H9 (cell line): ENCODE measurements around the gene ZNF618. TPM values are rescaled to one million over a fixed set of nuclear protein-coding genes. Genes with fewer than 3 reads are reported as not detected.

Experiments
- DNase-seq: peaks from one replicate; pipeline ENCODE4 v3.0.0-alpha.2; 2017
- H2AFZ ChIP-seq: one replicate; pipeline ENCODE4 v1.6.1; 2013; ENCODE audit warnings: mild to moderate bottlenecking, low read length, control low read depth, moderate library complexity
- H2AK5ac ChIP-seq: 2 replicates; pipeline ENCODE4 v1.6.1; 2013; ENCODE audit warnings: low read length, control low read depth, mixed read lengths; ENCODE audit not compliant: insufficient read length
- H2BK120ac ChIP-seq: one replicate; pipeline ENCODE4 v1.6.1; 2013; ENCODE audit warnings: low read depth, mild to moderate bottlenecking, low read length, control low read depth, inconsistent platforms; ENCODE audit not compliant: poor library complexity, severe bottlenecking
- H2BK12ac ChIP-seq: 2 replicates; pipeline ENCODE4 v1.6.1; 2013; ENCODE audit warnings: low read length, control low read depth, mixed read lengths, low read depth; ENCODE audit not compliant: insufficient read length
- H2BK15ac ChIP-seq: 2 replicates; pipeline ENCODE4 v1.6.1; 2013; ENCODE audit warnings: low read depth, low read length, control low read depth
- H2BK20ac ChIP-seq: one replicate; pipeline ENCODE4 v1.6.1; 2013; ENCODE audit warnings: low read depth, mild to moderate bottlenecking, low read length, control low read depth, inconsistent platforms; ENCODE audit not compliant: poor library complexity, severe bottlenecking
- H2BK5ac ChIP-seq: 2 replicates; pipeline ENCODE4 v1.6.1; 2013; ENCODE audit warnings: low read length, control low read depth, mixed read lengths; ENCODE audit not compliant: insufficient read length
- H3K14ac ChIP-seq: 2 replicates; pipeline ENCODE4 v1.6.1; 2013; ENCODE audit warnings: low read length, control low read depth; ENCODE audit not compliant: insufficient read depth
- H3K18ac ChIP-seq: 2 replicates; pipeline ENCODE4 v1.6.1; 2013; ENCODE audit warnings: low read depth, mild to moderate bottlenecking, mixed read lengths, low read length, control low read depth; ENCODE audit not compliant: insufficient read length
- H3K23ac ChIP-seq: 2 replicates; pipeline ENCODE4 v1.6.1; 2013; ENCODE audit warnings: low read length, control low read depth, mixed read lengths, low read depth; ENCODE audit not compliant: insufficient read length
- H3K23me2 ChIP-seq: 2 replicates; pipeline ENCODE4 v1.6.1; 2013; ENCODE audit warnings: low read depth, mild to moderate bottlenecking, mixed read lengths, low read length, control low read depth; ENCODE audit not compliant: insufficient read length, poor library complexity, severe bottlenecking
- H3K27ac ChIP-seq: 2 replicates; pipeline ENCODE4 v1.5.1; 2013; ENCODE audit warnings: low read length, control low read depth, mixed read lengths, low read depth; ENCODE audit not compliant: insufficient read length
- H3K27me3 ChIP-seq: 2 replicates; pipeline ENCODE4 v1.6.1; 2013; ENCODE audit warnings: low read length, control low read depth, inconsistent platforms; ENCODE audit not compliant: insufficient read depth
- H3K4ac ChIP-seq: 2 replicates; pipeline ENCODE4 v1.6.1; 2013; ENCODE audit warnings: low read depth, mild to moderate bottlenecking, control low read depth, inconsistent platforms, low read length, moderate library complexity
- H3K4me1 ChIP-seq: 2 replicates; pipeline ENCODE4 v1.6.1; 2013; ENCODE audit warnings: low read length, control low read depth, inconsistent platforms; ENCODE audit not compliant: insufficient read depth
- H3K4me2 ChIP-seq: 2 replicates; pipeline ENCODE4 v1.6.1; 2013; ENCODE audit warnings: low read length, control low read depth, mixed read lengths; ENCODE audit not compliant: insufficient read length, insufficient read depth
- H3K56ac ChIP-seq: 2 replicates; pipeline ENCODE4 v1.6.1; 2013; ENCODE audit warnings: low read depth, mild to moderate bottlenecking, mixed read lengths, low read length, control low read depth; ENCODE audit not compliant: insufficient read length
- H3K79me1 ChIP-seq: 2 replicates; pipeline ENCODE4 v1.6.1; 2013; ENCODE audit warnings: low read depth, mild to moderate bottlenecking, moderate library complexity, low read length, control low read depth, inconsistent platforms; ENCODE audit not compliant: insufficient read depth, poor library complexity, severe bottlenecking
- H3K79me2 ChIP-seq: 2 replicates; pipeline ENCODE4 v1.6.1; 2013; ENCODE audit warnings: low read length, control low read depth, inconsistent platforms; ENCODE audit not compliant: insufficient read depth
- H3K9ac ChIP-seq: 2 replicates; pipeline ENCODE4 v1.6.1; 2013; ENCODE audit warnings: low read length, control low read depth, mixed read lengths; ENCODE audit not compliant: insufficient read length; ENCODE audit errors: extremely low read depth
- H3K9me3 ChIP-seq: one replicate; pipeline ENCODE4 v1.6.1; 2013; ENCODE audit warnings: low read depth, low read length, inconsistent platforms; ENCODE audit not compliant: control insufficient read depth
- H3T11ph ChIP-seq: one replicate; pipeline ENCODE4 v1.6.1; 2013; ENCODE audit warnings: mild to moderate bottlenecking, low read length, control low read depth, inconsistent platforms
- H4K20me1 ChIP-seq: one replicate; pipeline ENCODE4 v1.6.1; 2013; ENCODE audit not compliant: control insufficient read depth, insufficient read length, insufficient read depth
- H4K5ac ChIP-seq: 2 replicates; pipeline ENCODE4 v1.6.1; 2013; ENCODE audit warnings: low read depth, mild to moderate bottlenecking, mixed read lengths, low read length, control low read depth; ENCODE audit not compliant: insufficient read length
- H4K8ac ChIP-seq: replicated peaks from 2 replicates; pipeline ENCODE4 v1.6.1; 2013; ENCODE audit warnings: low read length, control low read depth, mixed read lengths, low read depth; ENCODE audit not compliant: insufficient read length
- H4K91ac ChIP-seq: 2 replicates; pipeline ENCODE4 v1.6.1; 2013; ENCODE audit warnings: low read depth, mild to moderate bottlenecking, moderate library complexity, mixed read lengths, low read length, control low read depth; ENCODE audit not compliant: insufficient read length
- H3K27ac Mint-ChIP-seq, 3 experiments: 2 replicates in 2 of 3; 3 replicates in 1 of 3; pipeline ENCODE4 v1.8.0; 2020 to 2021; ENCODE audit warnings: mixed read lengths in 3 of 3, mild to moderate bottlenecking in 1 of 3, moderate library complexity in 1 of 3
- H3K27me3 Mint-ChIP-seq: 2 replicates; pipeline ENCODE4 v1.8.0; 2021; ENCODE audit warnings: low read depth, mild to moderate bottlenecking, moderate library complexity, mixed read lengths
- H3K36me3 Mint-ChIP-seq, 3 experiments: 2 replicates in 2 of 3; 3 replicates in 1 of 3; pipeline ENCODE4 v1.8.0; 2020 to 2021; ENCODE audit warnings: low read depth in 3 of 3, mixed read lengths in 3 of 3; ENCODE audit not compliant: insufficient read depth in 1 of 3
- H3K4me1 Mint-ChIP-seq, 2 experiments: 2 replicates each; pipeline ENCODE4 v1.8.0; 2020; ENCODE audit warnings: mixed read lengths in 2 of 2
- H3K4me3 Mint-ChIP-seq, 2 experiments: 2 replicates in 1 of 2; 3 replicates in 1 of 2; pipeline ENCODE4 v1.8.0; 2020 to 2021; ENCODE audit warnings: mild to moderate bottlenecking in 2 of 2, mixed read lengths in 2 of 2, moderate library complexity in 1 of 2
- H3K9me3 Mint-ChIP-seq, 2 experiments: 2 replicates in 1 of 2; 3 replicates in 1 of 2; pipeline ENCODE4 v1.8.0; 2020; ENCODE audit warnings: mild to moderate bottlenecking in 2 of 2, mixed read lengths in 2 of 2, moderate library complexity in 1 of 2
- WGBS: extraction: QIAGEN DNeasy Blood & Tissue Kit; methylation state at CpG from one replicate; pipeline ENCODE4 v1.1.7; 2013; ENCODE audit warnings: missing lambda C conversion rate, low lambda C conversion rate, mixed read lengths; ENCODE audit not compliant: insufficient read length; ENCODE audit errors: extremely low coverage; 5-methylcytosine and 5-hydroxymethylcytosine counted together
- total RNA-seq: library from RNA; stranded (reverse); gene quantifications from 2 replicates; pipeline ENCODE4 v1.2.1, GENCODE V29; 2021
- TF ChIP-seq, protein P1 (sequence below): fragments of 200-600 bp; sonication (generic); conservative IDR thresholded peaks from 3 replicates; pipeline ENCODE4 v1.8.0; 2021; ENCODE audit warnings: antibody characterized with exemption, mild to moderate bottlenecking

Gene ZNF618
- total RNA-seq, 1 experiment from 2014 or later: 13.6 TPM

DNA sequence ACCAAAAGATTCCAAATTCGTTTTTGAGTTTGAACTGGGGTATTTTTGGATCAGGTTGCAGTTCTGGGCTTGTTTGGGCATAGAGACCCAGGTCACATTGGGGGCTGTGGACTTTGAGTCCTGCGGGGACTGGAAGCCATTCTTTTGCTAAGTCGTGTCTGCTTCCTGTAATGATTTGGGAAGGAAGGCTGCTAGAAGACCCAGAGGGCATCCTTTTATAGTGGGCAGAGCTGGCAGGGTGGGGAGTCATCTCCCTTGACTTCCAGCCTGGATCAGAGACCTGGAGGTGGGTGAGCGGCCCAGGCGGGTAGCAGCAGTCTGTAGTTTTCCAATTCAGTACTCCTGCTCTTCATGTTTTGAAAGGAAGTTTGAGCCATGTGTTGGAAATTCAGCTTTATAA lies 11.3 kb downstream of the ZNF618 start:
- no CpG with 5 or more reads among the region's 5 CpGs for WGBS
- H3K79me2 ChIP-seq: peaks cover 3% of the 10 kb centered on the region

More for the DNA sequence above, 11.3 kb downstream of the ZNF618 start:
- Histone ChIP-seq H3K18ac (no peak overlapping the region), H3K4ac (no peak overlapping the region), H4K8ac (no peak overlapping the region), H2BK120ac (no peak overlapping the region), H3K79me1 (peaks cover 14% of the 10 kb centered on the region), H3K23ac (no peak overlapping the region), H4K20me1 (no peaks in the 10 kb centered on the region), H3K23me2 (no peaks in the 10 kb centered on the region), H3K27ac (no peak overlapping the region), H2BK20ac (no peak overlapping the region), H3K9ac (no peak overlapping the region), H2BK15ac (no peak overlapping the region), H3K9me3 (no peaks in the 10 kb centered on the region), H3T11ph (no peak overlapping the region), H2BK12ac (no peak overlapping the region), H3K27me3 (no peaks in the 10 kb centered on the region), H2BK5ac (no peak overlapping the region), H4K91ac (no peak overlapping the region), H4K5ac (no peak overlapping the region), H3K56ac (no peak overlapping the region), H3K4me2 (no peak overlapping the region), H2AK5ac (no peak overlapping the region), H3K4me1 (peaks cover 6% of the 10 kb centered on the region; the same call in 1 of the 2 replicates), H3K14ac (no peak overlapping the region), H2AFZ (no peak overlapping the region)
- TF ChIP-seq, protein P1, sequence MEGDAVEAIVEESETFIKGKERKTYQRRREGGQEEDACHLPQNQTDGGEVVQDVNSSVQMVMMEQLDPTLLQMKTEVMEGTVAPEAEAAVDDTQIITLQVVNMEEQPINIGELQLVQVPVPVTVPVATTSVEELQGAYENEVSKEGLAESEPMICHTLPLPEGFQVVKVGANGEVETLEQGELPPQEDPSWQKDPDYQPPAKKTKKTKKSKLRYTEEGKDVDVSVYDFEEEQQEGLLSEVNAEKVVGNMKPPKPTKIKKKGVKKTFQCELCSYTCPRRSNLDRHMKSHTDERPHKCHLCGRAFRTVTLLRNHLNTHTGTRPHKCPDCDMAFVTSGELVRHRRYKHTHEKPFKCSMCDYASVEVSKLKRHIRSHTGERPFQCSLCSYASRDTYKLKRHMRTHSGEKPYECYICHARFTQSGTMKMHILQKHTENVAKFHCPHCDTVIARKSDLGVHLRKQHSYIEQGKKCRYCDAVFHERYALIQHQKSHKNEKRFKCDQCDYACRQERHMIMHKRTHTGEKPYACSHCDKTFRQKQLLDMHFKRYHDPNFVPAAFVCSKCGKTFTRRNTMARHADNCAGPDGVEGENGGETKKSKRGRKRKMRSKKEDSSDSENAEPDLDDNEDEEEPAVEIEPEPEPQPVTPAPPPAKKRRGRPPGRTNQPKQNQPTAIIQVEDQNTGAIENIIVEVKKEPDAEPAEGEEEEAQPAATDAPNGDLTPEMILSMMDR: no peak
- peaks cover 43 to 44% of the 10 kb centered on the region in 2 experiments for H3K4me1 Mint-ChIP-seq
- H3K9me3 Mint-ChIP-seq: peaks cover 7 to 14% of the 10 kb centered on the region in 2 experiments; a peak in 4 of 5 replicates
- no peak for DNase-seq
- peak overlapping the region; percentile 56 to 81 (median 72); a peak in 6 of 7 replicates for H3K27ac Mint-ChIP-seq
- H3K4me3 Mint-ChIP-seq: no peak overlapping the region
- H3K36me3 Mint-ChIP-seq: peaks cover 18 to 25% (median 19%) of the 10 kb centered on the region in 3 experiments
- H3K27me3 Mint-ChIP-seq: no peaks in the 10 kb centered on the region
